ENCODE results near the gene HTRA3. TPM values are rescaled to one million over a fixed set of nuclear protein-coding genes. Genes with fewer than 3 reads are reported as not detected.

Gene HTRA3
- total and polyA plus RNA-seq, 8 donors: 0.56 to 15.6 (median 2.7) TPM

- TF ChIP-seq CTCF (IDR thresholded peaks at IDR 0.05): no peak
- Histone ChIP-seq H3K27me3 (no peaks in the 10 kb centered on the region), H3K4me1 (no peaks in the 10 kb centered on the region), H3K9me3 (no peaks in the 10 kb centered on the region), H3K36me3 (no peaks in the 10 kb centered on the region), H3K4me3 (no peak overlapping the region), H3K27ac (no peak overlapping the region)
- 49 to 54% methylated on average over 3 of the region's 3 CpGs for WGBS, 2 donors
- DNase-seq: peak in 1 of 6 donors; percentile 9
- peak in 1 of 4 donors; percentile 36 for ATAC-seq
- intact Hi-C loops (cut with DNase I): no loop called here
- no peak for FAIRE-seq
These were observed 19.3 kb upstream of the HTRA3 start for GRCh38 chr4:8250227-8250626.

GRCh38 chr4:8250637-8251036, 18.9 kb upstream of the HTRA3 start:
- no peaks in the 10 kb centered on the region for H3K4me1 ChIP-seq
- 74 to 78% methylated on average over 7 of the region's 7 CpGs for WGBS, 2 donors
- H3K36me3 ChIP-seq: no peaks in the 10 kb centered on the region
- FAIRE-seq (no peak), ATAC-seq (no peak), DNase-seq (peak in 1 of 6 donors; percentile 25)
- intact Hi-C loops (cut with DNase I): no loop called here
- H3K27ac ChIP-seq: no peak overlapping the region
- no peak for TF ChIP-seq CTCF (IDR thresholded peaks at IDR 0.05)
- H3K27me3 ChIP-seq: no peaks in the 10 kb centered on the region
- H3K9me3 ChIP-seq: no peaks in the 10 kb centered on the region
- H3K4me3 ChIP-seq: no peak overlapping the region

- ATAC-seq: no peak
- FAIRE-seq: no peak
- H3K4me1 ChIP-seq: no peaks in the 10 kb centered on the region
- no peak overlapping the region for H3K4me3 ChIP-seq
- H3K36me3 ChIP-seq: no peaks in the 10 kb centered on the region
- H3K9me3 ChIP-seq: no peaks in the 10 kb centered on the region
- WGBS, 2 donors: 77 to 87% methylated on average over 22 to 24 of the region's 24 CpGs
- no peaks in the 10 kb centered on the region for H3K27me3 ChIP-seq
- no peak for TF ChIP-seq CTCF (IDR thresholded peaks at IDR 0.05)
- intact Hi-C loops (cut with DNase I): no loop called here
- DNase-seq: peak in 1 of 6 donors; percentile 17
- no peak overlapping the region for H3K27ac ChIP-seq
These were observed 18.3 kb upstream of the HTRA3 start for GRCh38 chr4:8251110-8251883.

GRCh38 chr4:8252301-8253173, 17.0 kb upstream of the HTRA3 start:
- no peak overlapping the region for H3K27ac ChIP-seq
- ATAC-seq (no peak), FAIRE-seq (no peak), DNase-seq (peak in 1 of 6 donors; percentile 34)
- no peak for TF ChIP-seq CTCF (IDR thresholded peaks at IDR 0.05)
- no peaks in the 10 kb centered on the region for H3K4me1 ChIP-seq
- H3K27me3 ChIP-seq: no peaks in the 10 kb centered on the region
- H3K4me3 ChIP-seq: no peak overlapping the region
- no peaks in the 10 kb centered on the region for H3K9me3 ChIP-seq
- intact Hi-C loops (cut with DNase I): no loop called here
- H3K36me3 ChIP-seq: no peaks in the 10 kb centered on the region
- 68% methylated on average over 23 of the region's 23 CpGs for WGBS, 2 donors
